MCF 10A (cell line): ENCODE data around the gene E2F7. TPM values are rescaled to one million over a fixed set of nuclear protein-coding genes. Genes with fewer than 3 reads are reported as not detected.

Source experiments
- BruUV-seq: library from RNA; stranded (reverse); fragments of 400-500 nt; replicated peaks from 2 replicates; lab custom pipeline; 2021; lab: Mats Ljungman, UMichigan
- CTCF ChIA-PET: fragments of 300-600 bp; sonication (Branson Sonifier 250); formaldehyde crosslinking; extraction: SDS; loops from one replicate; lab custom pipeline; 2021; ENCODE audit warnings: antibody characterized with exemption, inconsistent platforms; lab: Yijun Ruan, JAX
- POLR2A ChIA-PET: fragments of 300-600, 350-650 bp; sonication (Branson Sonifier 250); formaldehyde crosslinking; extraction: SDS; loops from one replicate; lab custom pipeline; 2020; ENCODE audit warnings: antibody characterized with exemption, inconsistent platforms; lab: Yijun Ruan, JAX
- DNase-seq: peaks from one replicate; pipeline ENCODE4 v3.0.0-alpha.2; 2018; ENCODE audit not compliant: unreplicated experiment
- H3K27ac Mint-ChIP-seq: one replicate; pipeline ENCODE4 v1.8.0; 2022; ENCODE audit warnings: mild to moderate bottlenecking, low read depth, mixed read lengths; ENCODE audit not compliant: unreplicated experiment
- H3K27me3 Mint-ChIP-seq: one replicate; pipeline ENCODE4 v1.8.0; 2022; ENCODE audit warnings: mixed read lengths; ENCODE audit not compliant: insufficient read depth, unreplicated experiment
- H3K36me3 Mint-ChIP-seq: one replicate; pipeline ENCODE4 v1.8.0; 2022; ENCODE audit warnings: mild to moderate bottlenecking, moderate library complexity, mixed read lengths; ENCODE audit not compliant: insufficient read depth, unreplicated experiment
- H3K4me1 Mint-ChIP-seq: one replicate; pipeline ENCODE4 v1.8.0; 2022; ENCODE audit warnings: mixed read lengths; ENCODE audit not compliant: insufficient read depth, unreplicated experiment
- H3K4me3 Mint-ChIP-seq: one replicate; pipeline ENCODE4 v1.8.0; 2022; ENCODE audit warnings: mild to moderate bottlenecking, moderate library complexity, mixed read lengths; ENCODE audit not compliant: unreplicated experiment
- H3K9me3 Mint-ChIP-seq: one replicate; pipeline ENCODE4 v1.8.0; 2022; ENCODE audit warnings: mixed read lengths; ENCODE audit not compliant: unreplicated experiment
- intact Hi-C: fragments of 100-400 bp; cut with micrococcal nuclease; formaldehyde crosslinking; loops from 2 replicates; pipeline ENCODE4 v1.14.1; 2022
- total RNA-seq: library from RNA; stranded (reverse); gene quantifications from 2 replicates; pipeline ENCODE4 v1.2.3, GENCODE V29; 2022
- TF ChIP-seq, protein P1 (sequence below): fragments of 200-600 bp; IDR thresholded peaks from one replicate; pipeline ENCODE4 v1.8.0; 2022; ENCODE audit warnings: antibody characterized with exemption, mild to moderate bottlenecking; ENCODE audit not compliant: unreplicated experiment

Gene E2F7
- total RNA-seq, 1 experiment from 2014 or later = 34.4 TPM

DNA sequence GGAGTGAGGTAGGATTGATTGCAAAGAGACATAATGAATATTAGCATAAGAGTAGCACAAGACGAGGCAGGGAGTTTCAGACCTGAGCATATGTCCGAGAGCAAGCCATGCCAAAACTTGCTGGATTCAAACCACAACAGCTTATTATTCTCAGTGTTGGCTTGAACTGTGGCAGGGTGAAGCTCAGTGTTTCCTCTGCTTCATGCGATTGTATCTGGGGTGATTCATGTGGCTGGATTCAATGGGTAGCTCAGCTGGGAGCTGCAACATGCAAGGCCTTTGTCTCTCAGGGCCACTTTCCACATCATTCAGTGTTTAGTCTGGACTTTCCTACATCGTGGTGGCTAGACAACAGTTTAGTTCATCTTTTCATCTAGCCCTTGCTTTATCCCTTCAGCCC is 22.1 kb upstream of the E2F7 start:
- intact Hi-C loops = no loop called here
- no TSS peak for BruUV-seq
- Mint-ChIP-seq H3K36me3 (no peaks in the 10 kb centered on the region), H3K27me3 (no peaks in the 10 kb centered on the region), H3K9me3 (peaks cover 7% of the 10 kb centered on the region), H3K4me3 (no peak overlapping the region), H3K27ac (no peak overlapping the region), H3K4me1 (no peaks in the 10 kb centered on the region)
- DNase-seq = no peak
- TF ChIP-seq, protein P1, sequence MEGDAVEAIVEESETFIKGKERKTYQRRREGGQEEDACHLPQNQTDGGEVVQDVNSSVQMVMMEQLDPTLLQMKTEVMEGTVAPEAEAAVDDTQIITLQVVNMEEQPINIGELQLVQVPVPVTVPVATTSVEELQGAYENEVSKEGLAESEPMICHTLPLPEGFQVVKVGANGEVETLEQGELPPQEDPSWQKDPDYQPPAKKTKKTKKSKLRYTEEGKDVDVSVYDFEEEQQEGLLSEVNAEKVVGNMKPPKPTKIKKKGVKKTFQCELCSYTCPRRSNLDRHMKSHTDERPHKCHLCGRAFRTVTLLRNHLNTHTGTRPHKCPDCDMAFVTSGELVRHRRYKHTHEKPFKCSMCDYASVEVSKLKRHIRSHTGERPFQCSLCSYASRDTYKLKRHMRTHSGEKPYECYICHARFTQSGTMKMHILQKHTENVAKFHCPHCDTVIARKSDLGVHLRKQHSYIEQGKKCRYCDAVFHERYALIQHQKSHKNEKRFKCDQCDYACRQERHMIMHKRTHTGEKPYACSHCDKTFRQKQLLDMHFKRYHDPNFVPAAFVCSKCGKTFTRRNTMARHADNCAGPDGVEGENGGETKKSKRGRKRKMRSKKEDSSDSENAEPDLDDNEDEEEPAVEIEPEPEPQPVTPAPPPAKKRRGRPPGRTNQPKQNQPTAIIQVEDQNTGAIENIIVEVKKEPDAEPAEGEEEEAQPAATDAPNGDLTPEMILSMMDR = no peak
- CTCF ChIA-PET = interaction anchor here (0.8 to 1.2 kb wide), 2 partner anchors 16 to 39 kb away, joined by 3 to 6 read pairs; no protein-coding TSS in a partner anchor
- POLR2A ChIA-PET = interaction anchor here (0.6 kb wide), 1 partner anchor 55 kb away, joined by 3 read pairs; no protein-coding TSS in a partner anchor

- intact Hi-C loops = no loop called here
- Mint-ChIP-seq H3K4me3 (no peak overlapping the region), H3K36me3 (no peaks in the 10 kb centered on the region), H3K4me1 (no peaks in the 10 kb centered on the region), H3K27me3 (no peaks in the 10 kb centered on the region), H3K9me3 (no peaks in the 10 kb centered on the region), H3K27ac (no peak overlapping the region)
- DNase-seq = no peak
- TF ChIP-seq, protein P1 = no peak
- ChIA-PET CTCF (no interaction called here), POLR2A (interaction anchor here (0.7 to 1.0 kb wide), 2 partner anchors 17 to 23 kb away, joined by 3 to 4 read pairs; partner anchors contain the start of gene E2F7)
- BruUV-seq = no TSS peak
Measured at GRCh38 chr12:77082021-77082420, 16.7 kb upstream of the E2F7 start.

DNA sequence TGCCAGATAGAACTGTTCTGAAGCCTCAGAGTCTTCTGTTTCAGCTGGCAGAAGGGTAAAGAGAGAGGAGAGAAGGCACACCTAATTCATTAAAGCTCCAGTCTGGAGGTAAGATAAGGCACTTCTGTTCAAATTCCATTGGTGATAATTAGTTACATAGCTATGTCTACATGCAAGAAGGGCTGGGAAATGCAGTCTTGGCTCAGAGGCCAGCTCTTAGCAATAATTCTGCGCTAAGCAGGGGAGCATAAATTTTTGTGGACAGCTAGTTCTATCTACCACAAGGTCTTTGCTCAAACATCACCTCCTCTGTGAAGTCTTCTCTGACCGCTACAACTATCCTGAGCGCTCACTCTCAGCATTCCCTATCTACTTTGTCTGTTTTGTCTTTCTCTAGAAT is 14.3 kb upstream of the E2F7 start:
- H3K4me1 Mint-ChIP-seq = no peaks in the 10 kb centered on the region
- intact Hi-C loops = no loop called here
- no peaks in the 10 kb centered on the region for H3K27me3 Mint-ChIP-seq
- no peaks in the 10 kb centered on the region for H3K9me3 Mint-ChIP-seq
- ChIA-PET POLR2A (no interaction called here), CTCF (interaction anchor here (0.7 to 1.5 kb wide), 2 partner anchors 28 to 606 kb away, joined by 3 read pairs; no protein-coding TSS in a partner anchor)
- H3K27ac Mint-ChIP-seq = no peak overlapping the region
- BruUV-seq = no TSS peak
- TF ChIP-seq, protein P1 = no peak
- no peak overlapping the region for H3K4me3 Mint-ChIP-seq
- DNase-seq = no peak
- no peaks in the 10 kb centered on the region for H3K36me3 Mint-ChIP-seq

- BruUV-seq = no TSS peak
- intact Hi-C loops = no loop called here
- Mint-ChIP-seq H3K4me1 (no peaks in the 10 kb centered on the region), H3K27me3 (no peaks in the 10 kb centered on the region), H3K9me3 (no peaks in the 10 kb centered on the region), H3K4me3 (no peak overlapping the region), H3K27ac (no peak overlapping the region), H3K36me3 (no peaks in the 10 kb centered on the region)
- TF ChIP-seq, protein P1 = no peak
- no peak for DNase-seq
- POLR2A ChIA-PET = no interaction called here
- CTCF ChIA-PET = interaction anchor here (0.5 kb wide), 1 partner anchor 596 kb away, joined by 4 read pairs; no protein-coding TSS in a partner anchor
Measured at GRCh38 chr12:77078231-77078630, 12.9 kb upstream of the E2F7 start.
